Endometrial microvascular endothelial cells (primary cell): ENCODE results near the gene THSD4. TPM values are rescaled to one million over a fixed set of nuclear protein-coding genes. Genes with fewer than 3 reads are reported as not detected.

Experiments
- in situ Hi-C: cut with HindIII; loops from 2 replicates; pipeline ENCODE4 v1.10.0; 2017; ENCODE audit warnings: low sequenced_read_pairs, low pct_unique_long_range_greater_than_20kb; ENCODE audit errors: inconsistent ontology term
- total RNA-seq: library from RNA; depleted of rRNA; stranded (reverse); fragments of >200 nt; gene quantifications from one replicate; pipeline ENCODE4 v1.2.3, GENCODE V29; 2015; ENCODE audit errors: inconsistent ontology term

Gene THSD4
- total RNA-seq, 1 donor from 2014 or later: 45.7 TPM

GRCh38 chr15:71730277-71731144 lies 615.2 kb downstream of the THSD4 start:
- in situ Hi-C loops: no loop called here

- in situ Hi-C loops: no loop called here
Measured at GRCh38 chr15:71732636-71733035, 617.4 kb downstream of the THSD4 start.

- in situ Hi-C loops: no loop called here
Measured at GRCh38 chr15:71733122-71733521, 617.9 kb downstream of the THSD4 start.

GRCh38 chr15:71734709-71735384 lies 619.6 kb downstream of the THSD4 start:
- in situ Hi-C loops: no loop called here

- in situ Hi-C loops: no loop called here
Measured at GRCh38 chr15:71735385-71735757, 620.1 kb downstream of the THSD4 start.

- in situ Hi-C loops: no loop called here
Measured at GRCh38 chr15:71736286-71736947, 621.1 kb downstream of the THSD4 start.

GRCh38 chr15:71737761-71738160 lies 622.5 kb downstream of the THSD4 start:
- in situ Hi-C loops: no loop called here

- in situ Hi-C loops: no loop called here
Measured at GRCh38 chr15:71739355-71739754, 624.1 kb downstream of the THSD4 start.

GRCh38 chr15:71742964-71743363 lies 627.7 kb downstream of the THSD4 start:
- in situ Hi-C loops: no loop called here

GRCh38 chr15:71743861-71744382 lies 628.7 kb downstream of the THSD4 start:
- in situ Hi-C loops: no loop called here

- in situ Hi-C loops: no loop called here
Measured at GRCh38 chr15:71746719-71747118, 631.4 kb downstream of the THSD4 start.

- in situ Hi-C loops: no loop called here
Measured at GRCh38 chr15:71747128-71748083, 632.1 kb downstream of the THSD4 start.

- in situ Hi-C loops: no loop called here
Measured at GRCh38 chr15:71748293-71748718, 633.0 kb downstream of the THSD4 start.

GRCh38 chr15:71749500-71749899 lies 634.2 kb downstream of the THSD4 start:
- in situ Hi-C loops: no loop called here

- in situ Hi-C loops: no loop called here
Measured at GRCh38 chr15:71752128-71752527, 636.9 kb downstream of the THSD4 start.

- in situ Hi-C loops: no loop called here
Measured at GRCh38 chr15:71752604-71753289, 637.5 kb downstream of the THSD4 start.

GRCh38 chr15:71753346-71753745 lies 638.1 kb downstream of the THSD4 start:
- in situ Hi-C loops: no loop called here

- in situ Hi-C loops: no loop called here
Measured at GRCh38 chr15:71754660-71755059, 639.4 kb downstream of the THSD4 start.
